GM23248 (cell line): ENCODE data around the gene APOC3.

Source experiments
- EZH2 ChIP-seq: fragments of 200-600 bp; sonication (generic); IDR thresholded peaks from 2 replicates; pipeline ENCODE4 v1.6.1; 2018; ENCODE audit warnings: antibody characterized with exemption, mild to moderate bottlenecking; ENCODE audit not compliant: insufficient read depth, poor library complexity, severe bottlenecking
- EZH2phosphoT487 ChIP-seq: fragments of 200-600 bp; sonication (generic); IDR thresholded peaks from 2 replicates; pipeline ENCODE4 v1.6.1; 2018; ENCODE audit warnings: antibody characterized with exemption, moderate library complexity, mild to moderate bottlenecking, low read depth; ENCODE audit not compliant: insufficient read depth

GRCh38 chr11:116800610-116801009 lies 29.1 kb upstream of the APOC3 start:
- TF ChIP-seq EZH2phosphoT487 = no peak
- no peak for TF ChIP-seq EZH2
